ENCODE results near the gene HPCA.

The HPCA gene

DNA sequence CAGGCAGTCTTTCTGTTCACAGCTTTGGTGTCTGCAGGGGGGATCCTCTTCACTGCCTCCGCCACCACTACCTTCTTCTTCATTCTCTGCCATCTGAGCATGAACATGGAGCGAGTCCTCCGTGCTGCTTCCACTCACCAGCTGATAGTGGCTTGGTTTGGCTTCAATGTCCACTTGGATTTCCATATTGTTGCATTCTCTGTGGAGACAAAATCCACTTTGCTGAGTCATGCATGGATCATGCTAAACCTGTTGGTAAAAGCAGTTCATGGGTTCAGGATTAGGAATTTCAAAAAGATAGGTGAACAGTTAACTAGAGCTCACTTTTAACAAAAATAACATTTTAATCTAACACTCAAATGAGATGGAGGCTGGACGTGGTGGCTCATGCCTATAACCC is 50.8 kb downstream of the HPCA start:
- no peak for DNase-seq (ENCODE audit: low read depth)

- DNase-seq (ENCODE audit: low read depth), result no peak
These were observed 53.5 kb downstream of the HPCA start for GRCh38 chr1:32939655-32940371.

DNA sequence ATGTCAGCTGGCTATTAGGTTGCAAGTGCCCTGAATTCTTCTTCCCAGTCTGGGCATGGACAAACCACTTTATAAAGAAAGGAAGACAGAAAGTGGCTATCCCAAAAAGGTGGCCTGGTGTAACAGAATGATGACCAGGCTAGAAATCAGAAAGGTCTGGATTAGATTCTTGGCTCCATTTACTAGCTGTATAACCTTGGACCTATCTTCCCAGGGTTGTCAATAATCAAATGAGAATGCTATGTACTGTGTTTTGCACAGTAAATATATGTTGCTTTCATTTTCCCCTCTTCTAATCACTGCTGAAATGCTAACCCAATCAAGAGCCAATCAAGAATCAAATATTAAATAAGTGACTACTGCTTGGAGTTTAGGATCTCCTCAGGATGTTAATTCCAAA is 57.9 kb downstream of the HPCA start:
- no peak for DNase-seq (ENCODE audit: low read depth)

Measured in HS-27A (cell line).